Dedifferentiated amniotic fluid mesenchymal stem cell (primary cell): ENCODE results near the gene TMEM225B.
"Not testable (repeated sequence)": the region's sequence is repeated elsewhere in the genome, so short reads cannot be mapped to it uniquely, and the experiment has no call there.

Source experiments
- DNase-seq: peaks from one replicate; pipeline ENCODE4 v3.0.0-alpha.2; 2016; ENCODE audit errors: extremely low spot score

TMEM225B gene

DNA sequence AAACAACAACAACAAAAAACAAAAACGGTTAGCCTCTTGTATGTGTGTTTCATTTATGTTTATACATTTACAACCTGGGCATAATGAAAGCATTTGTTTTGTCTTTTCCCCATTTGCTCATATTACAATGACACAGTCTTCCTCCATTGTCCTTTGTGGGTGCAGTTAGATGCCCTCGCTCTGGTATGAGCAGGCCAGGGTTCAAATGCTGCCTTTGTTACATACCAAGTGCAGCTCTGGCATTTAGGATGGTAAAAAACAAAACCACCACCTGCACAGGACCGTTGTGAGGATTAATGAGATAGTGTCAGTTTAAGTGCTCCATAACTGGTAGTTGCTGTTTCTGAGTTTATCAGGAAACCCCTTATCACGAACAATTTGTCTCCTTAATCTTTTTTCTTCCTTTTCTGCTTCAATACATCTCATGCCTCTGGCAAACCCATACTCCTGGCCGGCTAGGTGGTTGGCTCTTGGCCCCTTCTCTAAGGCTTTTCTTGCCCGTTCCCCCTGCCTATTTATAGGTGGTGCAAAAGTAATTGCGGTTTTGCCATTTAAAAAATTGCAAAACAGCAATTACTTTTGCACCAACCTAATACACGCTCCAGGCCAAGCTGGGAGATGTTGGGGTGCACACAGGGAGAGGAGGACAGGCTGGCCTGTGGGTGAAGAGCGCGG lies 18.6 kb upstream of the TMEM225B start:
- no peak for DNase-seq

DNA sequence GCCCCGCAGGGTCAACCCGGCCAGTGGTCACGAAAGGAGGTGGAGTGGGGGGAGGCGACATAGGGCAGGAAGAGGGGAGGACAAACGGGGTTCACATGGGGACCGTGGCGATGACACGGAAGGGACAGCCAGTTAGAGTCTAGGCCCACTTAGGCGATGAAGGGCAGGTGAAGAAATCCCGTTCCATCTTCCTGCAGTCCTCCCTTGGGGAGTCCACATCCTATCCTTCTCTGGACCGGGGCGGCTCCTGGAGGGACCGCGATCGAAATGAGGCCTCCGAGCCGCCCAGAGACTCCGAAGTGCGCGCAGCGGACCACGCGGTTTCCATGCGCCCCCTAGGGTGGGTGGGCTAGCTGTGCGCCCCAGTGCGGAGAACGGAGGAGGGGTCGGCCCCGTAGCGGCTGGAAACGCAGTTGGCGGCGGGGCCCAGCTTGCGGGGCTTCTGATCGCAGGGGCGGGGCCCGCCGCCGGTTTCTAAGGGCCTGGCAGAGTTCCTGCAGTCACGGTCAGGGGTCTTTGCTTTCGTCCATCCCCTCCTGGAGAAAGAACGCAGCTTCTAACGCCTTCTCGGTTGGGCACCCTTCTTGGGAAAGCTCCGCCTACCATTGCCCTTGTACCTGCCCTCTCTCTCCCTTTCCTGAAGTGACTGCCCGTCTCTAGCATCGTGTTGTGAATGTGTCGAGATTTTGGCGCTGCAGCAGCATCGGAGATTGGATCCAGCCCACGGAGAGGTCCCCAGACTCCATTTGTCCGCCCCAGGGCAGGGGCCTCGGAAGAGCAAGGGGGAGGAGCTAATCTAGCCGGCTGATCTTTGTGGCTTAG lies 17.9 kb upstream of the TMEM225B start:
- no peak for DNase-seq

GRCh38 chr7:99580778-99581332 lies 17.2 kb upstream of the TMEM225B start:
- DNase-seq, result not testable (repeated sequence)

DNA sequence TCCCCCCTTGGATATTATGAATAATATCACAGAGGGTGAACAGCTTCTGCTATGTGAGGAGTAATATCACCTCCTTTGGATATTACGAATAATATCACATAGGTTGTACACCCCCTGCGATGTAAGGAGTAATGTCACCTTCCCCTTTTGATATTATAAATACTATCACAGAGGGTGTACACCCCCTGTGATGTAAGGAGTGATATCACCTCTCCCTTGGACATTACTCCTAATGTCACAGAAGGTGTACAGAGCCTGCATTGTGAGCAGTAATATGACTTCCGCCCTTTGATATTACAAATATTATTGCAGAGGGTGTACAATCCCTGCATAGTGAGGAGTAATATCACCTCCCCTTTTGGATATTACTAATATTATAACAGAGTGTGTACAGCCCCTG lies 9.2 kb upstream of the TMEM225B start:
- no peak for DNase-seq

DNA sequence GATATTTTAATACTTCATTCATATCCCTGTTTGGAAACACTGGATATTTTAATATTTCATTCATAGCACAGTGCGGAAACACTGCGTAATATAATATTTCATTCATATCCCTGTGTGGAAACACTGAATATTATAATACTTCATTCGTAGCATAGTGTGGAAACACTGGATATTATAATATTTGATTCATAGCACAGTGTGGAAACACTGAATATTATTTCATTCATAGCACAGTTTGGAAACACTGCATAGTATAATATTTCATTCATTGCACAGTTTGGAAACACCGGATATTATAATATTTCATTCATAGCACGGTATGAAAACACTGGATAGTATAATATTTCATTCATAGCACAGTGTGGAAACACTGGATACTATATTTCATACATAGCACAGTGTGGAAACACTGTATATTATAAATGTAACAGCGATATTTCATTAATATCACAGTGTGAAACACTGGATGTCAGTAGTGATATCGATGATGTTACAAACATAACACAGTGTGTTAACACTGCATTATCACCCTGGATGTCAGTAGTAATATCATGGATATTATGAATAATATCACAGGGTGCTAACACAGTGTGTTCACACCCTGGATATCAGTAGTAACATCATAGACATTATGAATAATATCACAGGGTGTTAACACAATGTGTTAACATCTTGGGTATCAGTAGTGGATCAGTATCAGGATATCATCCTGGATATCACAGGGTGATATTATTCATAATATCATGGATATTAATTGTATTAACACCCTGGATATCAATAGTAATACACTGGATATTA lies 2.9 kb upstream of the TMEM225B start:
- no peak for DNase-seq

GRCh38 chr7:99596408-99596955 lies 1.6 kb upstream of the TMEM225B start:
- no peak for DNase-seq

- no peak for DNase-seq
These were observed 1.8 kb downstream of the TMEM225B start for GRCh38 chr7:99599836-99600235.

- no peak for DNase-seq
These were observed 3.7 kb downstream of the TMEM225B start for GRCh38 chr7:99601656-99602310.

DNA sequence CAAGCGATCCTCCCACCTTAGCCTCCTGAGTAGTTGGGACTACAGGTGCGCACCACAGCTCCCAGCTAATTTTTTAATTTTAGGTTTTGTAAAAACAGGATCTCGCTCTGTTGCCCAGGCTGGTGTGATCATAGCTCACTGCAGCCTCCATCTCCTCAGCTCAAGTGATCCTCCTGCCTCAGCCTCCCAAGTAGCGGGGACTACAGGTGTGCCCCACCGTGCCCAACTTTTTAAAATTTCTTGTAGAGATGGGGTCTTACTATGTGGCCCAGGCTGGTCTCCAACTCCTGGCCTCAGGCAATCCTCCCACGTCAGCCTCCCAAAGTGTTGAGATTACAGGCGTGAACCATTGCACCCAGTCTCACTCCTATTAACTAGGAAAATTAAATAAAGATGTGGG lies 7.5 kb downstream of the TMEM225B start:
- DNase-seq, result no peak

DNA sequence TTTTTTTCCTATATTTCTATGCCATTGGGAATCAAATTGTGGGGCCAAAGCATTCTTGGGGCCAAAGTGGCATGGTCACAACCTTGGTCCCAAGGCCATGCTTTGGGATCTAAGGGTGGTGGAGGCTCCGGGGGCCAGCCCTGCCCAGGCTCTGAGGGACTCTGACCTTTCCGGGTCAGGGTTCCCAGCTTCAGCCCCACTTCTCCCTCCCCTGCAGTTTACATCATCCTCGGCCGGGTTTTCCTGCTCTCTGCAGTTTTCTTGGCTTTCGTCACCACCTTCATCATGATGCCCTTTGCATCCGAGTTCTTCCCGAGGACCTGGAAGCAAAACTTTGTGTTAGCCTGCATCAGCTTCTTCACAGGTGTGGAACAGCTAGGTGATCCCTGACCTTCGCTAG lies 8.5 kb downstream of the TMEM225B start:
- DNase-seq, result no peak

GRCh38 chr7:99607548-99607947 lies 9.5 kb downstream of the TMEM225B start:
- DNase-seq, result no peak

- DNase-seq, result no peak
These were observed 16.4 kb downstream of the TMEM225B start for GRCh38 chr7:99614495-99614894.

DNA sequence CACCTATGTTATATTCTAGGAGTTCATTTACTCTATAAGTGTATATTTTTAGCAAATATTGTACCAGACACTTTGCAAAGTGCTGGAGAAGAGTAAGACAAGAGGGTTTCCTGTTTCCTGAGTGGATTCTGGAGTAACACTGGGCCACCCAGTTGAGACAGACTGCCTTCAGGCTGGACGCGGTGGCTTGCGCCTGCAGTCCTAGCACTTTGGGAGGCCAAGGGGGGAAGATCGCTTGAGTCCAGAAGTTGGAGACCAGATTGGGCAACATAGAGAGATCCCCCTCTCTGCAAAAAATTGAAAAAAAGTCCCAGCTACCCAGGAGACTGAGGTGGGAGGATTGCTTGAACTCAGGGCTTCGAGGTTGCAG lies 17.9 kb downstream of the TMEM225B start:
- DNase-seq, result no peak

GRCh38 chr7:99616359-99617191 lies 18.5 kb downstream of the TMEM225B start, which contains the start of gene ZSCAN25:
Gene ZSCAN25 (plus strand): TSS chr7:99616946. CDS start chr7:99619607, 2,661 bp downstream.
- peak; percentile 89 for DNase-seq

DNA sequence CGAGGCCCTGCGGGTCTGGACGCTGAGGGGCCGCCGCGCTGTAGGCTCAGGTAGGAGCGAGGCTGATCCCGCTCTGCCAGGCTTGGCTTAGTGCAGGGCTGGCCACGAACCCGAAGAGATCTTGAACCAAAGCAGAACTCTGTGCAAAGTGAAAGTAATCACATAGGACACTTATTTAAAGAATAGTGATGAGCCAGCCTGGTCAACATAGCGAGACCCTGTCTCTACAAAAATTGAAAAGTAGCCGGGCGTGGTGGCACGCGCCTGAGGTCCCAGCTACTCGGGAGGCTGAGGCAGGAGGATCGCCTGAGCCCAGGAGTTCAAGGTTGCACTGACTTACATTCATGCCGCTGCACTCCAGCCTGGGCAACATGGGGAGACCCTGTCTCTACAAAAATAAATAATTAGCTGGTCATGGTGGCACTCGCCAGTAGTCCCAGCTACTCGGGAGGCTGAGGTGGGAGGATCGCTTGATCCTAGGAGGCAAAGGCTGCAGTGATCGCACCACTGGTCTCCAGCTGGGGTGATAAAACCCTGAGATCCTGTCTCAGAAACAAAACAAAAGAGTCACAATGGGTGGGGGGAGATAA lies 19.2 kb downstream of the TMEM225B start:
- DNase-seq, result no peak

DNA sequence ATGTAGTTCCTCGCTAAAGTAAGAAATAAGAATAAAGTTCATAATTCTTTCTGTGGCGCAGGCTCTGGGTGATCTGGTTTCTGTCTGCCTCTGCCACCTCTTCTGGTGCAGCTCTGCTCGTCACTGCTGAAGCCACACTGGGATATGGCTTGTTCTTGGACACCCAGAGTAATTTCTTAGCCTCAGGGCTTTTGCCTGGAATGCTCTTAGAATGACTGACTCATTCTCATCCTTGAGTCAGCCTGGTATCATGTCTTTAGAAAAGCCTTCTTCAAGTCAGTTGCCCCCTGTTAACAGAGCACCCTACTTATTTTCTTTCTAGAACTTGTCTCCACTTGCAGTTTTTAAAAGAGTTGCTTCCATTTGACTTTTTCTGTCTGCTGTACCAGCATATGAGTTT lies 20.7 kb downstream of the TMEM225B start:
- peak; percentile 72 for DNase-seq

DNA sequence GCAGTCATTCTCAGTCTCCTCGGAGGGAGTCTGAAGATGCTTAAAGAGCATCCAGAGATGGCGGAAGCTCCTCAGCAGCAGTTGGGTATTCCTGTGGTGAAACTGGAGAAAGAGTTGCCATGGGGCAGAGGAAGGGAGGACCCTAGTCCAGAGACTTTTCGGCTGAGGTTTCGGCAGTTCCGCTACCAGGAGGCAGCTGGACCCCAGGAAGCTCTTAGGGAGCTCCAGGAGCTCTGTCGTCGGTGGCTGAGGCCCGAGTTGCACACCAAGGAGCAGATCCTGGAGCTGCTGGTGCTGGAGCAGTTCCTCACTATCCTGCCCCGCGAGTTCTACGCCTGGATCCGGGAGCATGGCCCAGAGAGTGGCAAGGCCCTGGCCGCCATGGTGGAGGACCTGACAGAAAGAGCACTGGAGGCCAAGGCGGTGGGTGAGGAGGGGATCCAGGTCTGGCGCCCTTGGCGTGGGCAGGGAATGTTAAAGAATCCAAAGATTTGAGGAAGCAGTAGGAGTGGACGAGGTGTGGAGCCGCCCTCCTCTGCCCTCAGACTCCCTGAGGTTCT lies 21.6 kb downstream of the TMEM225B start:
- DNase-seq, result no peak

- DNase-seq, result no peak
These were observed 23.2 kb downstream of the TMEM225B start for GRCh38 chr7:99621271-99621670.

DNA sequence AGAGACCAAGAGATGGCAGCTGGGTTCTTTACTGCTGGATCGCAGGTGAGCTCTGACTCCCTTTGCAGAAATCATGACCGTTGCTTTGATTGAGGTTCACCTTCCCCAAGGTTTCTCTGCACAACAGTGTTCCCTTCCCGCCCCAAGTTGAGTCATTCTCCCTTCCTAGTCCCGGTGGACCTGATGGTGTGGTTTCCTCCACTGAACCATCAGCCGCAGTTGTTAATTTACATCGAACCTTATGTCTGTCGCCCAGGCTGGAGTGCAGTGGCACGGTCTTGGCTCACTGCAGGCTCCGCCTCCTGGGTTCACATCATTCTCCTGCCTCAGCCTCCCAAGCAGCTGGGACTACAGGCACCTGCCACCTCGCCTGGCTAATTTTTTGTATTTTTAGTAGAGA lies 24.5 kb downstream of the TMEM225B start:
- DNase-seq, result no peak
